Measurements from ENCODE around the gene DDO.

- TF ChIP-seq POLR2AphosphoS5 (IDR thresholded peaks at IDR 0.05; ENCODE audit: borderline replicate concordance, low read depth, low read length) (no peak), EZH2 (IDR thresholded peaks at IDR 0.05) (no peak), FOXP2 (optimal IDR thresholded peaks at IDR 0.05; ENCODE audit: control extremely low read depth, extremely low read length, insufficient read depth) (no peak)
Measured at GRCh38 chr6:110378552-110378951, 36.8 kb downstream of the DDO start.
